HUES6 (cell line): ENCODE data around the gene RAB5IF.

Source experiments
- H3K27ac ChIP-seq: 2 replicates; pipeline ENCODE4 v1.7.0; 2013; ENCODE audit warnings: low read depth, mild to moderate bottlenecking, low read length, inconsistent platforms
- H3K27me3 ChIP-seq: 2 replicates; pipeline ENCODE4 v1.6.1; 2013; ENCODE audit warnings: low read length; ENCODE audit not compliant: control insufficient read depth, insufficient read depth
- H3K36me3 ChIP-seq: 2 replicates; pipeline ENCODE4 v1.6.1; 2013; ENCODE audit warnings: low read length; ENCODE audit not compliant: control insufficient read depth, insufficient read depth
- H3K4me1 ChIP-seq: 2 replicates; pipeline ENCODE4 v1.6.1; 2013; ENCODE audit warnings: low read length; ENCODE audit not compliant: control insufficient read depth, insufficient read depth
- H3K4me3 ChIP-seq: 2 replicates; pipeline ENCODE4 v1.5.1; 2013; ENCODE audit warnings: low read depth, low read length
- H3K9ac ChIP-seq: one replicate; pipeline ENCODE4 v1.6.1; 2013; ENCODE audit warnings: mild to moderate bottlenecking, low read length
- H3K9me3 ChIP-seq: 2 replicates; pipeline ENCODE4 v1.6.1; 2013; ENCODE audit warnings: low read depth, low read length; ENCODE audit not compliant: control insufficient read depth, insufficient read depth

The RAB5IF gene

DNA sequence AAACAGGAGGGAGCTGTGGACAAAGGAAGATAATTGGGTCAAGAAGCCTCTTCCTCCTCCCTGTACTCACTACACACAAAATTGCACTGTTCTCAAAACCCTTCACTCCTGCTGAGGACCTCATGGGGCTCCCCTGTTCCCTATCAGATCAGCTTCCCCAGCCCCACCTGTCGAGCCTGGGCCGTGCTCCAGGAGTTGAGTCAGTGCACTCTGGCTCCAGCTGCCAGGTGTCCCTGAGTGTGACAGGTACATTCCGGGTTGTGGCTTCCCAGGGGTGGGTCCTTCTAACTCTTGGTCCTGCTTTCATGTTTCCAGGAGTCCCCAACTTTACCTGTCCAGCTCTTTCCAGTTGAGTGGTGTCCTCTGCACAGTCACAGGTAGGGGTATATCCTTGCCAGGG lies 8.4 kb downstream of the RAB5IF start:
- Histone ChIP-seq H3K4me3 (no peak overlapping the region), H3K4me1 (no peaks in the 10 kb centered on the region), H3K9me3 (no peaks in the 10 kb centered on the region), H3K36me3 (peaks cover 67% of the 10 kb centered on the region), H3K27ac (no peak overlapping the region), H3K9ac (no peak overlapping the region), H3K27me3 (no peaks in the 10 kb centered on the region)

DNA sequence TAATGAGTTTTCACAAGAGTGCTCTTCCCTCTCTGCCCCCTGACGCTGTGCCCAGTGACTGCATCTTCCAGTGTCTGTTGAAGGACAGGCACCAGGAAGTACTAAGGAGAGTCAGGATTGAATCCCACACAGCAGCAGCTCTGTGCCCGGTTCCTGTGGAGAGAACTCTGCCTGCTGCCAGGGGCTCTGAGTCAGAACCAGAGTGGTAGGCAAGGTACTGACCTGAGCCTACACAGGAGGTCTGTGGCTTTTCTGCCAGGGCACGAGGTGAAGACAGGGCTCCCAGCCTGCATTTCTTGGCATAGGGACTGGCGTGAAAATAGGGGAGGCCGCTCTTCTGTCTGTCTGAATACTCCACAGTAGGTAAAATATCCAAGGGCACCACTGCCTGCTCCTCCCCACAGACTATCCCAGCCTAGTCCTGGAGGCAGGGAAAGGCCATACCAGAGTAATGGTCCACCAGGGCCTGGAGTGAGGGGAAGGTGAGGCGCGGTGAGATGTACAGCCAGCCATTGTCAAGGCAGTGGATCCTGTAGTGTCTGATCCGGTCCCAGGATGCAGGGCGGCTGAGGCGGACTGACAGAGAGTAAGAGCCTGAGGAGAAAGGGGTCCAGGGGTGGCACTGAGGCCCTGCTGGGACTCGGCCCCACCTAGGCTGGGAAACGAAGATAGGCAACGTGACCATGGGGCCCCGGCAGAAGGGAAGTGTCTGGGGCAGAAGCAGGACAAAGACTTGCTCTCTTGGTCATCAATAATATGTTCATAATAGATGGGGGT lies 9.4 kb downstream of the RAB5IF start:
- no peaks in the 10 kb centered on the region for H3K4me1 ChIP-seq
- H3K9me3 ChIP-seq = no peaks in the 10 kb centered on the region
- no peak overlapping the region for H3K9ac ChIP-seq
- peaks cover 57% of the 10 kb centered on the region for H3K36me3 ChIP-seq
- H3K27me3 ChIP-seq = no peaks in the 10 kb centered on the region
- no peak overlapping the region for H3K4me3 ChIP-seq
- no peak overlapping the region for H3K27ac ChIP-seq

DNA sequence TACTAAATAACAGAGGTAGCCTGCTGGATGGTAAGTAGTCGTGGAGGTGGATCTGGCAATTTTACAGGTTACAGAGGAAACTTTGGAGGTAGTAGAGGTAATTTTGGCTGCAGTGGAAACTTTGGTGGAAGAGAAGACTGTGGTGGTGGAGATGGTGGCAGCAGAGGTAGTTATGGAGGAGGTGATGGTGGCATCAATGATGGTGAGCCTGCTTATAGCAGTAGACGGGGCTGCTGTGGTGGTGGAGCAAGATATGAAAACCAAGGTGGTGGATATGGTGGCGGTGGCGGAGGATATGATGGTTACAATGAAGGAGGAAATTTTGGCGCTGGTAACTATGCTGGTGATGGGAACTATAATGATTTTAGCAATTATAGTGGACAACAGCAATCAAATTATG lies 15.3 kb downstream of the RAB5IF start:
- Histone ChIP-seq H3K36me3 (no peaks in the 10 kb centered on the region), H3K4me1 (peaks cover 9% of the 10 kb centered on the region), H3K4me3 (no peak overlapping the region), H3K9me3 (no peaks in the 10 kb centered on the region), H3K27me3 (no peaks in the 10 kb centered on the region), H3K9ac (no peak overlapping the region), H3K27ac (no peak overlapping the region)

DNA sequence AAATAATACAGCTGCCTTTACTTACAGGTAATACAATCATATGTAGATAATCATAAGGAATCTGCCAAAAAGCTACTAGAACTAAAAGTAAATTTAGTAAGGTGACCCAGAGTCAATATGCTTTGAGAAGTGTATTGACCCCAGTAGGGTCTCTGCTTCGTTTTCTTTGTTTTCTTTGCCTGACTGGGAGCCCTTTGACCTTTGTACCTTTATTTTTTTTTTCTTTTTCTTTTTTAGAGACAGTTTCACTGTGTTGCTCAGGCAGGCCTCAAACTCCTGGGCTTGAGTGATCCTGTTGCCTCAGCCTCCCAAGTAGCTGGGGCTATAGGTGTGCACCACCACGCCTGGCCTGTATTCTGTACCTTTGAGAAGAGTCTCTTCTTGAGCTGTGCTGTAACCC lies 17.9 kb downstream of the RAB5IF start:
- H3K36me3 ChIP-seq = no peaks in the 10 kb centered on the region
- H3K4me3 ChIP-seq = no peak overlapping the region
- no peak overlapping the region for H3K27ac ChIP-seq

DNA sequence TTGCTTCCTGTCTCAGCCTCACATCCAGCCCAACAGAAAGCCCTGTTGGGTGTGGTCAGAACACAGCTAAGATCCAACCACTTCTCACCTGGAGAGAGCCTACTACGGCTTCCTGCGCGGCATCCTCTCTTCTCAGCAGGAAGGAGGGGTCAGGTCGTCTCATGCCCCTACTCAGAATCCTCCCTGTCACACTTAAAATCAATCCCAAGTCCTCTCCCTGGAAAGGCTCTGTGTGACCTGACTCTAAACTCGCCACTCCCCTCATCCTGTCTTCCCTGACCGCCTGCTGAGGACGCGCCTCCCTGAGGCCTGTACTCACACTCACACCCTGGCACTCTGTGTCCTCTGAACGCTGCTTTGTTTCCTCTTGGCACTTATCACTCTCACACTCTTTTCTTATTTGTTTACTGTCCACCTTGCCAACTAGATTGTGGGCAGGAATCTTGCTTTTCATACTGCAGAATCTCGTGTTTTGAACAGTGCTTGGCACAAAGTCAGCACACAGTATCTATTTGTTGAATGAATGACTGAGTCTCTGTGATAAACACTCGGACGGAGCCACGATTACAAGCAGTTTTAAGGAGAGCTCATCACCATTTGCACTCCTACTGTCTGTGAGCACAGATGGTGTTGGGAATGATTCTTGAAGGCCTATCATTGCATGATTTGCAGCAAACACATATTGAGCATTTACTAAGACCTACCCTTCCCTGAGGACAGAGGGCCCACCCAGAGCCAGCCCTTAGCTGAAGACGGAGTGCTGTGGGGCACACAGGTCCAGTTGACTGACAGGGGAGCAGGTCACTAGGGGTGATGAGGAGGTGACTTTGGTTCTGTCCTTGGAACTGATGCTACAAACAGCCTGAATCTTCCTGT lies 18.7 kb downstream of the RAB5IF start:
- Histone ChIP-seq H3K9me3 (no peaks in the 10 kb centered on the region), H3K4me3 (no peak overlapping the region), H3K27ac (no peak overlapping the region), H3K27me3 (no peaks in the 10 kb centered on the region), H3K36me3 (no peaks in the 10 kb centered on the region), H3K4me1 (peaks cover 9% of the 10 kb centered on the region), H3K9ac (no peak overlapping the region)

More for the DNA sequence above, 17.9 kb downstream of the RAB5IF start:
- Histone ChIP-seq H3K4me1 (peaks cover 9% of the 10 kb centered on the region), H3K9me3 (no peaks in the 10 kb centered on the region), H3K27me3 (no peaks in the 10 kb centered on the region), H3K9ac (no peak overlapping the region)

DNA sequence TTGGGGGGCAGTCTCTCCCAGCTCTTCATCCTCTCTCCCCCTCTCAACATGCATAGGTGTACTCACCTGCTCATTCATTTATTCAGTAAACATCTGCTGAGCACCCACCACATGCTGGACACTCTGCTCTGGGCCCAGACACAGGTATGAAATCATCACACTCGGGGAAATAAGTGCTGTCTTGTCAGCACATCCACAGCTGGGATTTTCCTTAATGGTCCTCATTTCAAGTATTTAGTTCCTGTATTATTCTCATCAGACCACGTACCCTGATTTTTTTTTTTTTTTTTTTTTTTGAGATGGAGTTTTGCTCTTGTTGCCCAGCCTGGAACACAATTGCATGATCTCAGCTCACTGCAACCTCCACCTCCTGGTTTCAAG lies 19.4 kb downstream of the RAB5IF start:
- H3K36me3 ChIP-seq = no peaks in the 10 kb centered on the region
- no peak overlapping the region for H3K4me3 ChIP-seq
- H3K9ac ChIP-seq = no peak overlapping the region
- H3K9me3 ChIP-seq = no peaks in the 10 kb centered on the region
- no peak overlapping the region for H3K27ac ChIP-seq
- no peaks in the 10 kb centered on the region for H3K27me3 ChIP-seq
- H3K4me1 ChIP-seq = peaks cover 9% of the 10 kb centered on the region

DNA sequence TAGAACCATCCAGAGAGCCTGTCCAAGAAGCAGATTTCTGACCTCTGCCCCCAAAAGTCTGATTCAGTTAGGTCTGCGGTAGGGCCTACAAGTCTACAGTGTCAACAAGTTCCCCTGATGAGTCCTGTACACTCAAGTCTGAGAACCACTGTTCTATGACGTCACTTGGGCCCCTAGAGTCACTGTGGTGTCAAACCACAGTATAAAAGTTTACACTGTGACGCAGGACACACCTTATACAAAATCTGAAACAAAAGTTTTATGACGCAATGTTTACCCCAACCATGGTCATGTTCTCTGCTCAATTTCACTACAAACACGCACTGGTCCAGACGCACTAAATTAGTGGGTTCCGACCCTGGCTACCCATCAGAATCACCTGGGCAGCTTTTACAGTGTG lies 22.5 kb downstream of the RAB5IF start:
- Histone ChIP-seq H3K9ac (no peak overlapping the region), H3K9me3 (no peaks in the 10 kb centered on the region), H3K4me1 (peaks cover 9% of the 10 kb centered on the region), H3K27ac (no peak overlapping the region), H3K27me3 (no peaks in the 10 kb centered on the region), H3K36me3 (no peaks in the 10 kb centered on the region), H3K4me3 (no peak overlapping the region)

DNA sequence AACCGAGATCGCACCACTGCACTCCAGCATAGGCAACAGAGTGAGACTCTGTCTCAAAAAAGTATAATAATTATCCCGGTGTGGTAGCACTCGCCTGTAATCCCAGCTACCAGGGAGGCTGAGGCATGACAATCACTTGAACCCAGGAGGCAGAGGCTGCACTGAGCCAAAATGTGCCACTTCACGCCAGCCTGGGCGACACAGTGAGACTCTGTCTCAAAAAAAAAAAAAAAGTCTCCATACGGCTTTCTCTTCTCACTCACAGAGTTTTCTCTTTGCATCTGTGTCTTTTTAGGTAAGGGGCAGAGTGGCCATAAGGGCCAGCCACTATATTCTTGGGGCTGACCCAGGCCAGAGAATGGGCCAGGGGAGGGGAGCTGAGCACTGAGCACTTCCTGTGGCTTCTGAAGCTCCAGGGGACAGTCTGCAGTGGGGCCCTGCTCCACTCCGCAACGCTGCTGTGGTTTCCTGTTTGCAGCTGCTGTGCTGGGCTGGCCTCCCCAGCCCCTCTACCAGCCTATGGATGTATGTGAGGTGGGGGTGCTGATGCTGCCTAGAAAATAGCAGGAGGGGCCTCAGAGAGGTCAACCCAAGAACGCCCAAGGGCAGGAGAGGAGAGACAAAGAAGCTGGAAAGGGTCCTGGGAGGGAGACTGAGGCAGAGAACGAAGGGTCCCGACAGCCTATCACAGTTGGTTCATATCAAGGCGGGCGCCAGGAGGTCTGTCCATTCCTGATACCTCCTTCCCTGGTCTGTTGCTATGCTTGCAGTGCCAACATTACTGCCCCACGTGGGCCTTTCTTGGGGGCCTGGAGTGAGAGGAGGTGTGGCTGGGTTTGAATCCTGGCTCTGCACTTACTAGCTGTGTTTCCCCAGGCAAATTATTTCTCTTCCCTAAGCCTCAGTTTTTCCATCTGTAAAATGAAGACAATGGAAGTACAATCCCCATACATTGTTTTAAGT lies 24.4 kb downstream of the RAB5IF start:
- H3K27ac ChIP-seq = no peak overlapping the region
- H3K4me1 ChIP-seq = no peaks in the 10 kb centered on the region
- no peak overlapping the region for H3K4me3 ChIP-seq
- no peaks in the 10 kb centered on the region for H3K36me3 ChIP-seq
- no peaks in the 10 kb centered on the region for H3K9me3 ChIP-seq
- H3K27me3 ChIP-seq = no peaks in the 10 kb centered on the region
- H3K9ac ChIP-seq = peak overlapping the region; percentile 4

DNA sequence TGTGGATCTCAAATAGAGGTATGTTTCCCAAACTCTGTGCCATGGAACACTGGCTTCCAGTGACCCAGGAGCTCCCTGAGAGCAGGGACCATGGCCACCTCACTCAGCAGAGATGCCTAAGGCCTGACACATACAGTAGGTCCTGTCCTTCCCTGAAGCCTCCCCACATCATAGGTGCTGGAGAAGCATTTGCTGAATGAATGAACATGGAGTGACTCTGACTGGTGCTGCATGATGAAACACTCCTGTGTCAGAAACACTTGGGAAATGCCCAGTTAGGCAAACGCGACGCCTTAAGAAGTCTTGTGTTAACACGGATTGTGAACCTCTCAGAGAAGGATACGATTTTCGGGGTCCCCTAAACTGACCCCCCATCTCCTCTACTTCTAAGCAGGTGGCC lies 26.1 kb downstream of the RAB5IF start:
- H3K27me3 ChIP-seq = no peaks in the 10 kb centered on the region
- H3K36me3 ChIP-seq = no peaks in the 10 kb centered on the region
- no peak overlapping the region for H3K27ac ChIP-seq
- H3K9me3 ChIP-seq = no peaks in the 10 kb centered on the region
- H3K4me3 ChIP-seq = no peak overlapping the region
- H3K4me1 ChIP-seq = no peaks in the 10 kb centered on the region
- H3K9ac ChIP-seq = no peak overlapping the region

DNA sequence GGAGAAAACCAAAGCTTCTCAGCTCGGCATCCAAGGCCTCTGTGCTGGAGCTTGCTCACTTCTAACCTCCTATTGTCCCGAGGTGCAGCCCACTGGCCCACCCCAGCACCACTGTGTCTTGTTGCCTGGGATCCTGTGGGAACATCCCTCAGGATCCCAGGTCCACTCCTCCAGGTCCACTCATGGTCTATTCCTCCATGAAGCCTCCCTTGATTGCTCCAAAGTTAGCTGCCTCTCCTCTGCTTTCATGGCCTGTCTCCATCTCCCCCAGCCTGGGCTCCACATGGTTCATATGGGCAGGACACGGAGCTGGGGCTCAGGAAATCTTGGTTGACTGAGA lies 26.5 kb downstream of the RAB5IF start:
- no peak overlapping the region for H3K4me3 ChIP-seq
- H3K36me3 ChIP-seq = no peaks in the 10 kb centered on the region
- no peak overlapping the region for H3K27ac ChIP-seq
- H3K9me3 ChIP-seq = no peaks in the 10 kb centered on the region
- no peak overlapping the region for H3K9ac ChIP-seq
- no peaks in the 10 kb centered on the region for H3K4me1 ChIP-seq
- no peaks in the 10 kb centered on the region for H3K27me3 ChIP-seq
